MM.1S (cell line): ENCODE measurements around the gene ALKBH7.

ENCODE experiments used
- EZH2 ChIP-seq: fragments of 300-600 bp; sonication (generic); optimal IDR thresholded peaks from 2 replicates; pipeline ENCODE3; 2017; ENCODE audit warnings: low read depth, mild to moderate bottlenecking, antibody characterized with exemption, low read length, mixed read lengths
- EZH2phosphoT487 ChIP-seq: fragments of 300-600 bp; sonication (generic); IDR thresholded peaks from 2 replicates; pipeline ENCODE4 v1.6.1; 2018; ENCODE audit warnings: antibody characterized with exemption, low read length
- TF ChIP-seq, protein P1 (sequence below): fragments of 300-600 bp; sonication (generic); IDR thresholded peaks from 2 replicates; pipeline ENCODE4 v1.5.1; 2016; ENCODE audit warnings: antibody characterized with exemption, low read length, mixed read lengths

DNA sequence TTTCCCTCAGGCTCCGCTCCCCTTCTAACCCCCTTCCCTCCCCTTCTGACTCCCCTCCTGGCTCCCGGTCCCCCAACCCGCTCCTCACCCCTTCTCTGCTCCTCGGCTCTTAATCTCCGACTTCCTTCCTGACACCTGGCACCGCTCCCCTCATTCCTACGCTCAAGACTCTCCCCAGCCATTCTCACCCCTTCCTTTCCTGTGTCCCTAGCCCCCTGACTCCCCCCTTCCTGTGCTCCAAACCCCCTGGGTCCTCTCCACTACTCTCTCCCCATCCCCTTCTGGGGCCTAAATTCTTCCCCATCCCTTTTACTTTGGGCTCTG, 10.6 kb upstream of the ALKBH7 start:
- TF ChIP-seq EZH2 (no peak), EZH2phosphoT487 (no peak)
- TF ChIP-seq, protein P1, sequence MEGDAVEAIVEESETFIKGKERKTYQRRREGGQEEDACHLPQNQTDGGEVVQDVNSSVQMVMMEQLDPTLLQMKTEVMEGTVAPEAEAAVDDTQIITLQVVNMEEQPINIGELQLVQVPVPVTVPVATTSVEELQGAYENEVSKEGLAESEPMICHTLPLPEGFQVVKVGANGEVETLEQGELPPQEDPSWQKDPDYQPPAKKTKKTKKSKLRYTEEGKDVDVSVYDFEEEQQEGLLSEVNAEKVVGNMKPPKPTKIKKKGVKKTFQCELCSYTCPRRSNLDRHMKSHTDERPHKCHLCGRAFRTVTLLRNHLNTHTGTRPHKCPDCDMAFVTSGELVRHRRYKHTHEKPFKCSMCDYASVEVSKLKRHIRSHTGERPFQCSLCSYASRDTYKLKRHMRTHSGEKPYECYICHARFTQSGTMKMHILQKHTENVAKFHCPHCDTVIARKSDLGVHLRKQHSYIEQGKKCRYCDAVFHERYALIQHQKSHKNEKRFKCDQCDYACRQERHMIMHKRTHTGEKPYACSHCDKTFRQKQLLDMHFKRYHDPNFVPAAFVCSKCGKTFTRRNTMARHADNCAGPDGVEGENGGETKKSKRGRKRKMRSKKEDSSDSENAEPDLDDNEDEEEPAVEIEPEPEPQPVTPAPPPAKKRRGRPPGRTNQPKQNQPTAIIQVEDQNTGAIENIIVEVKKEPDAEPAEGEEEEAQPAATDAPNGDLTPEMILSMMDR, result no peak
